Measurements from ENCODE around the gene FASLG. TPM values are rescaled to one million over a fixed set of nuclear protein-coding genes. Genes with fewer than 3 reads are reported as not detected.

FASLG gene
- total RNA-seq, 1 experiment from 2014 or later: not detected

DNA sequence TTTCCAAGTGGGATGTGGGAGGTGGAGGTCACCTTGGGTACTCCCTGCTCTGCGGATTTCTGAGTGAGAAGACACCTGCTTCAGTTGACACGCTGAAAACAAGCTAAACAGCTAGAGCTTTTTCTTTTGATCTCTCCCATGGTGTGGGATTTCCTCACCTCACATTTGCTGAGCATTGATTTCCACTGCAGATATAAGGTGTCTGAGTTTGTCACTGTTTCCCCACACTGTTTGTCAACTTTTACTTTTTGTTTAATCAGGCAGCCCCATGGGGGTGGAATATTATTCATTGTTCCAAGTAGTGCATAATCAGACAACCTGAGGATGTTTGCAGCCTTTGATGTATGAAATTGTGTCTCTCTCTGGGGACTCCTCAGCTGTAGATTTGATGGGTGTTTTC lies 49.5 kb downstream of the FASLG start (continued):
- TF ChIP-seq ATF6 (CRISPR knock-in tag; IDR thresholded peaks at IDR 0.05) (no peak), RORB (CRISPR knock-in tag; IDR thresholded peaks at IDR 0.05) (no peak), STAT6 (CRISPR knock-in tag; conservative IDR thresholded peaks at IDR 0.05; ENCODE audit: low read depth) (no peak), E2F4 (CRISPR knock-in tag; IDR thresholded peaks at IDR 0.05; ENCODE audit: borderline replicate concordance, low read depth) (no peak), NFE2L1 (CRISPR knock-in tag; IDR thresholded peaks at IDR 0.05) (no peak), EMX1 (CRISPR knock-in tag; IDR thresholded peaks at IDR 0.05) (no peak), CTCF (IDR thresholded peaks at IDR 0.05) (no peak), ZNF671 (CRISPR knock-in tag; IDR thresholded peaks at IDR 0.05) (no peak), NR2C2 (CRISPR knock-in tag; IDR thresholded peaks at IDR 0.05) (no peak), ZBTB43 (CRISPR knock-in tag; IDR thresholded peaks at IDR 0.05) (no peak)

DNA sequence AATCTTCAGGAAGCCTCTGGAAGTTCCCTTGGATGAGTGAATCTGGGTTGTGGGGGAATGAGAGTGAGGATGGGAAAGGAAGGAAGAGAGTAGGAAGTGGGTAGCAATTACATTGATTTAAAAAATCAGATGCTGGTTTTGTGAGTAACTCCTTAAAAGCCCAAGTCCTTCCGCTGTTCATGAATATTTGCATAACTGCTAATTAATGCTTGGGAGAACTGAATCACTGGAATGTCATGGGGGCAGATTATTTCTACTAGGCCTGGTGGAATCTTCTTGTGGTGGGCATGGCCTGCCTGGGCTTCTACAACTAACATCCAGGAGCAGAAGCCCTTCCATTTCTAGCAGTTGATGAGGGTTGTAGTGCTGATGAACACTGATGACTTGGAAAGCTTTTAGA lies 52.7 kb downstream of the FASLG start:
- ChIA-PET POLR2A (no interaction called here), CTCF (interaction anchor here (1.3 kb wide), 1 partner anchor 8 kb away, joined by 3 read pairs; no protein-coding TSS in a partner anchor)
- DNase-seq (ENCODE audit: low spot score) (no peak), ATAC-seq (no peak)
- no peaks in the 10 kb centered on the region for H3K27me3 Mint-ChIP-seq (ENCODE audit: low read depth)
- peaks cover 29% of the 10 kb centered on the region for H3K4me1 Mint-ChIP-seq
- H3K36me3 Mint-ChIP-seq: no peaks in the 10 kb centered on the region
- H3K4me3 Mint-ChIP-seq: no peak overlapping the region
- no peak for TF ChIP-seq NR2C2 (CRISPR knock-in tag; IDR thresholded peaks at IDR 0.05)
- no peak for TF ChIP-seq PRRX2 (CRISPR knock-in tag; IDR thresholded peaks at IDR 0.05)
- TF ChIP-seq KAT7 (CRISPR knock-in tag; IDR thresholded peaks at IDR 0.05; ENCODE audit: borderline replicate concordance): no peak
- no peak for TF ChIP-seq CBFB (CRISPR knock-in tag; IDR thresholded peaks at IDR 0.05; ENCODE audit: low read depth)
- no peak for TF ChIP-seq ATF6 (CRISPR knock-in tag; IDR thresholded peaks at IDR 0.05)
- no peak for TF ChIP-seq OVOL2 (CRISPR knock-in tag; IDR thresholded peaks at IDR 0.05; ENCODE audit: borderline replicate concordance)
- no peak overlapping the region for H3K27ac Mint-ChIP-seq
- H3K9me3 Mint-ChIP-seq: peaks cover 7% of the 10 kb centered on the region

Measured in WTC11 (cell line).